Inflammatory macrophage (primary cell): Measurements from ENCODE around the gene TRIM36.

ENCODE experiments used
- DNase-seq, 2 donors: peaks; one replicate each; pipeline ENCODE4 v3.0.0-alpha.2; 2020 to 2022
- total RNA-seq, 18 experiments: gene quantifications; one replicate each; lab custom pipeline; 2026; ENCODE audit warnings: mixed read lengths in 6 of 18, inconsistent platforms in 2 of 18; lab: John Stamatoyannopoulos, UW

TRIM36 gene, protein sequence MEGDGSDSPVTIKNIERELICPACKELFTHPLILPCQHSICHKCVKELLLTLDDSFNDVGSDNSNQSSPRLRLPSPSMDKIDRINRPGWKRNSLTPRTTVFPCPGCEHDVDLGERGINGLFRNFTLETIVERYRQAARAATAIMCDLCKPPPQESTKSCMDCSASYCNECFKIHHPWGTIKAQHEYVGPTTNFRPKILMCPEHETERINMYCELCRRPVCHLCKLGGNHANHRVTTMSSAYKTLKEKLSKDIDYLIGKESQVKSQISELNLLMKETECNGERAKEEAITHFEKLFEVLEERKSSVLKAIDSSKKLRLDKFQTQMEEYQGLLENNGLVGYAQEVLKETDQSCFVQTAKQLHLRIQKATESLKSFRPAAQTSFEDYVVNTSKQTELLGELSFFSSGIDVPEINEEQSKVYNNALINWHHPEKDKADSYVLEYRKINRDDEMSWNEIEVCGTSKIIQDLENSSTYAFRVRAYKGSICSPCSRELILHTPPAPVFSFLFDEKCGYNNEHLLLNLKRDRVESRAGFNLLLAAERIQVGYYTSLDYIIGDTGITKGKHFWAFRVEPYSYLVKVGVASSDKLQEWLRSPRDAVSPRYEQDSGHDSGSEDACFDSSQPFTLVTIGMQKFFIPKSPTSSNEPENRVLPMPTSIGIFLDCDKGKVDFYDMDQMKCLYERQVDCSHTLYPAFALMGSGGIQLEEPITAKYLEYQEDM
- total RNA-seq: 9.6 to 64.5 (median 14.7) reads per million in 18 experiments

DNA sequence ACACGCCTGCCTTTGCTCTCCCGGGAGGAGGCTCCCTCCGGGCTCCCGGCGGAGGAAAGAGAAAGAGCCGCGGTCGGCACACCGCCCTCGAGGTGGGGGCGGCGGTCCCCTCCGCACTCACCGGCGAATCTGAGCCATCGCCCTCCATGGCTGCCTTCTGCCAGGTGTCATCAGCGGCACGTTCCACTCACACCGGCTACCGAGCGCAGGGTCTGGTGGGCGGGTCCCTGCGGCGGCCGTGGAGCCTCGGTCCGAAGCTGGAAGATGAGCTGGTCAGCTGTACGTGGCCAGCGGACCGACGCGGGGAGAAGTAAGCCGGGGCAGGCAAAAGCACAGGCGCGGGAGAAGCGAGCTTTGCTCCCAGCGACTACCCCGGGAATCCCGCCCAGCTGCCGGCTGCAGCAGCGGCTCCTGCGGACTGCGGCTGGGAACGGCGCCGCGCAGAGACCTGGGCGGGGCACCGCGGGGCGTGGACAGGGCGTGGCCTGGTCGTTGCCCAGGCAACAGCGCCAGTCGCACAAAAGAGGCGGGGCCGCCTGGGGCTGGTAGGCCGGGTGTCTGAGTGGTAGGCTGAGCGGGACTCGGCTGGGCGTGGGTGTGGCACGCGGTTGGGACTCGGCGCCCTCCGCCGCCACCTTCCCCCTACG is at the start of gene TRIM36:
Gene TRIM36 (minus strand): TSS at position 422 of the 647 bp plus-strand sequence. CDS start 274 bp downstream, at position 148.
- peak; percentile 95 to 96 for DNase-seq

DNA sequence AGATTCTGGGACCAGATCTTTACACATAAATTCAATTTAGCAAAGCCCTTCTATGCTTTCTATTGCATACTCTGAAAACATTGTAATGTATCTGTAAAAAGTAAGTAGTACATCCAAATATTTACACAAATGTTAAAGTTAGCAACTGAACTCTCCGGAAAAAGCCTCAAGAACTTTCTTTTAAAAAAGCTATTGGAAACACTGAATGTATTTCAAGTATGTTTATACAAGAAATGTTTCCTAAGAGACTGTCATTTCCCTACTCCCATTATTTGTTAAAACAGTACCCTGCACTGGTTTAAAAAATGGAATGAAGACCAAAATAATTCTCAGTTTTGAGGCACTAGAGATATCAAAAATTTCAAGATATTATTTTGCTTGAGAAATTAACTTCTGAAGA is 44.8 kb upstream of the TRIM36 start:
- no peak for DNase-seq

DNA sequence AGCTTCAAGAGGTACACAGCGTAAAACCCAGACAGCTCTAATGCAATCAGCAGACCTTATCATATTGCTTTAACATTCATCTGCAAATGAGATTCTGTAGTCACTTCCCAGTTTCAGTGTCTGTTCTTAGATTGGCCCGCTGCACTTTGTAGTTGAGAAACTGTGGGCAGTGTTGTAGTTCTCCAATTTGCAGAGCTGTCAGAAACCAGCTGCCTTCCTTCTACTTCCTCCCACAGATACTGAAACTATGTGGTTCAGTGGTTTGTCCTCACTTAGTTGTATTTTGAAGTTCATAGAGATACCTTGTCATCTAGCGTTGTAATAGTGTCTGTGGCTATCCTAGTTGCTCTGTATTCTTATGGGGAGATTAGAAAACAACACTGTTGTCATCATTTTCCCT is 39.6 kb upstream of the TRIM36 start:
- DNase-seq: peak; percentile 94 to 96

DNA sequence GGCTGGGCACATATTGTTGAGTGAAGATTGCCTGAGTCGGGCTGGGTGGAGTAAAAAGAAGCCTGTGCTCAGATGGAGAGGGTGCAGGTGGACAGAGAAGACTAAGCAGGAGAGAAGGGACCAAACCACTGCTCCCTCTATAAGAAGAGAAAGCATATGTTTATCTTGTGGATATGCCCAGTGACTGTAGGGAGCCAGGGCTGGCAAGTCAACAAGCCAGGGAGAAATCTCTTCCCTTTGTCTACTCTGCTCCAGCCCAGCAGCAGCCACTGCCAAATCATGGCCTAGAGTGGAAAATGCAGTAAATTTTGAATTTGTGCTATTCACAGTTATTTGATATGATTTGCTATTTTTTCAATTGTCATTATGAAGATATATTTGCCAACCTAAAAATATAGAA is 33.2 kb upstream of the TRIM36 start:
- DNase-seq: no peak

DNA sequence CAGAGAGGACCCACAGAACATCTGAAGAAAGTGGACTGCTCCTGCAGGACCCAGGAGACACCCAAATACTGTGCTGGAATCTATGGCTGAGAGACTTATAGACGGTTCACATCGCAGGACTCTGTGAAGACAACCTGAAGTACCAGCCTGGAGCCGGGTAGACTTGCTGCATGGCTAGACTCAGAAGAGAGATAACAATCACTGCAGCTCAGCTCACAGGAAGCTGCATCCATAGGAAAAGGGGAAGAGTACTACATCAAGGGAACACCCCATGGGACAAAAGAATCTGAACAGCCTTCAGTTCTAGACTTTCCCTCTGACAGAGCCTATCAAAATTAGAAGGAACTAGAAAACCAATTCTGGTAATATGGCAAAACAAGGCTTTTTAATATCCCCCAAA is 26.5 kb upstream of the TRIM36 start:
- no peak for DNase-seq

DNA sequence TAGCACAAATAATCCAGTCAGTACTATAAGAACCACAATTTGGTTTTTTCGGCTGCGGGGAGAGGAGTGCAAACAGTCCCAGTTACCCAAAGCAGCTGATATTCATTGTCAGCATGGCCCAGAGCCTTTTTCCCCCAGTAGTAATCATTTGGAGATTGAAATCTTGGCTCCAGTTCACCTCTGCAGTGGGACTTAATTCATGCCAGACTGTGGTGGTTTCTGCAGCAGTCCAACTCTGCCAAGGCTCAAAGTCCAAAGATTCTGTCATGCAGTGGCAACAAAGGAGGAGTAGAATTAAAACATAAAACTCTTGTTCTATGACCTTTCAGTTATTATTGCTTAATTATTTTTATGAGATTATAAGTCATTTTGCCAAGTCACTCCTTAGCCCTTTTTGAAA is 25.0 kb upstream of the TRIM36 start:
- no peak for DNase-seq

DNA sequence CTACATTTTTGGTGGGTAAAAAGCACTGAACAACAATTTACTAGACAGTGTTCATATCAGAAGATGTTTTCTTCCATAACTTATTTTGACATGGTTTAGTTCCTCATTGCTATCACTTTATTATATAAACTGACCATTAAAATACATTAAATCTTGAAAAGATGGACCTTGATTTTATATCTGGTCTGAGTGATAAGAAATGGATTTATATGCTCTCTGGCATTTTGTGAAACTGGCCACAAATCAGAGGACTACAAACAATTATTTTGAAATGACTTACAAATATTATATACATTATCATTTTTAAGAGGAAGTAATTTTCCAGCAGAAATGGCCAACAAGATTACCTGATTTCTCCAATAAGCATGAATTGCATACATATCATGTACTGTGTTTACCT is 23.6 kb upstream of the TRIM36 start:
- DNase-seq: no peak

DNA sequence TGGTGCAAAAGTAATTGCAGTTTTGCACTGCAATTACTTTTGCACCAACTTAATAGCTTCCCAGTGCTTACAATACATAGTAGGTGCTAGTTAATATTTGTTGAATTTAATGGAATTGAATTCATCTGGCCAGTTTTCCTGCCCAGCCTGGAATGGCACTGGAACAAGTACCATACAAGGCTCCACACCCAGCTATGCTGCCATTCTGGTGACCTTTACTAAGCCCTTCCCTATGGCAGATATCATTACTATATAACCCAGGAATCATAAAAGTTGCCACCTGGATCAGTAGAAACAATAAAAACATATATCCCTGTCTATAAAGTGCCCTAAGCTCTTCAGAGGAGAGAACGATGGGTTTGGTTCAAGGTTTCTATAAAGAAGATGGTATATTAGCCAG is 22.4 kb upstream of the TRIM36 start:
- DNase-seq: no peak

DNA sequence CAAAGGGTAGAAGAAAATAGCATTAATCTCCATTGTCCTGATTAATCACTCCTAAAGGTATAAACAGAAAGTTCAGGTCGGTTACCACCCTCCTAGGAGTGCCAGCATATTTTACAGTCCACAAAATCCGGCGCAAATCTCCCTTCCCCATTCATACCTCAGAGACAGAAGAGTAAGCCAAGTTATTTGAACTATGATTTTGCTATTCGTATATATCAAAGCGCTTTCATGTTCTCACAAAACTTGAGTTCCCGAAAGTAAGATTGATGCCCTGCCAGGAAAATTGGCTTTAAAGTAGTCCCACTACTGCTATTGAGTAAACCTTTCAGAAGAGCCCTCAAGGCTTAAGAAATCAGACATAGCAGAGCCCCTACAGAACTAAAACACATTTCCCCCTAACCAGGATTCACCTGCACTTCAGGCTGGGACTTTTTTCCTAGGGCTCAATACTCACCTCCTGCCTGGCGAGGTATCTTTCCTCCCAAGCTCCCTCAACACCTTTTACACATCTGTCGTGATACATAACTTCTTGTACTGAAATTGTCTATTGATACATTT is 21.8 kb upstream of the TRIM36 start:
- DNase-seq: no peak

DNA sequence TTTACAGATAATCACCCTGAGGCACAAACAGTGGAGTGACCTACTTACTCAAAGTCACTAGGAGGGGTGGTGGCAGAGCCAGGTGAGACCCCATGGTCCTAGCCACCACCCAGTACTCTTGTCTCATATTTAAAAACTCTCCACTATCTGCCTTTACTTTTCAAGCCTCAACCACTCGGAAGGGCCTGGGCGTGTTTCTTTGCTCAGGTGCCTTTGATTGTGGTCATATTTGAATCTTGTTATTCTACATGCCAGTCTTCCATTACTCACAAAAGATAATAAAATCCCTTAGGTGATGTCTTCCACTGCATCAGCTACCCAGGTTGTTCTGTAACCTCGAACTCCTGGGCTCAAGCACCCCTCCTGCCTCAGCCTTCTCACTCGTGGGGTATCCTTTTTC is 20.7 kb upstream of the TRIM36 start:
- no peak for DNase-seq

DNA sequence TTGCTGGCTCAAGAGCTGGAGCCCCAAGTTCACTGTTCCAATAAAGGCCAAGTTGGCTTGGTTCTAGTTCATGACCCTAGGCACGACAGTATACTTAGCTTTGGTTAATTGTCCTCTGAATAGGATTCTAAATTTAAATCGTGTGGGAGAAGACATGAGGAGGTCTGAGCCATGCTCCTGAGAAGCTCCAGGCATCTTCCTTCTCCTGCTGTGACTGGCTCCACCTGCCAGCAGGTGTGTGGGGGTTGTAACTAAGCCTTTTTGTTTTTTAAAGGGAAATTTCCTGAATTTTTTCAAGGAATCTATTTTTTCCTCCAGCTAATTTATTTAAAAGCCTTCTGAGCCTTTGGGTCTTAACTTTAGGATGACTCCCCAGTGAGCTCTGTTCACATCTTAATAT is 20.2 kb upstream of the TRIM36 start:
- no peak for DNase-seq

DNA sequence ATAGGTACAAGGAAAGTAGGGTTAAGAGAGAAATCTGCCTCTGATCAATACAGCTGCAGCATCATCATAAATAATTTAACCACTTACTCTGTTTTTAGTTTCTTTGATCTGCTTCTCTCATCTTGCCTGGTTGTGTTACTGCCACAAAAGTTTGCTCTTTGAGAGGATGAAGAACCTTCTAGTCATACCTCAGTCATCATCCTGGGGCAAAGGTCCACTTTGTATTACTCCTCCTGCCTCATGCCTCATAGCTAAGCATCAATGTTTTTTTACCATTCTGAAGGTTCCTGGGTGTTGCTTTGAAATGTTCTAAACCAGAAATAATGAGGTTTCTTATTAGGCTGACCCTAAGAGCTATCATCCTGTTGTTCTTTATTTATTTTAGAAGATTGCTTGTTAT is 17.1 kb upstream of the TRIM36 start:
- no peak for DNase-seq

DNA sequence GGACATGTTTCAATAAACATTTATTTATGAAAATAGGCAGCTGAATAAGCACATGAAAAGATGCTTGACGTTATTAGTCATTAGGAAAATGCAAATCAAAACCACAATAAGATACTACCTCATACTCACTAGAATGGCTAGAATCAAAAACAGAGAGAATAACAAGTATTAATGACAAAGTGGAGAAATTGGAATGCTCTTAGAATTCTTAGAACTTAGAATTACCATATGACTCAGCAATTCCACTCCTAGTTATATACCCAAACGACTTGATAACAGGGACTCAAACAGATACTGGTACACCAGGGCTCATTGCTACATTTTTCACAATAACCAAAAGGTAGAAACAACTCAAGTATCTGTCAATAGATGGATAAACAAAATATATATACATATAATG is 15.1 kb upstream of the TRIM36 start:
- no peak for DNase-seq

DNA sequence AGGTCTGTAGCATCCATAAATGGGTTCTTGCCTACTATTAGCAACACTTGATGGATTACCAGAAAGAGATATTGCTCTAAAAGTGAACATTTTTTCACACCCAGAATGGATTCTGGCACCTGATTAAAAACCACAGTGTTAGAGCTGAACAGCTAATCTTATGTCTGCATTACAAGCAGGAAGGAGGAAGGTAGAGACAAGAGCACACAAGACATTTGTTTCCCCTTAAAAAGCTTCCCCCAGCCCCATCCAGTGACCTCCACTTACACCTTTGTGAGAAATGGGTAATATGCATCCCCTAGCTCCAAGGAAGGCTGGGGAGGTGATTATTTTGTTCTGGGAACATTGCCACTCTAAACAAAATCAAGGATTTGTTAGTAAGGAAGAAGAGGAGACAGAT is 12.0 kb upstream of the TRIM36 start:
- DNase-seq: no peak

DNA sequence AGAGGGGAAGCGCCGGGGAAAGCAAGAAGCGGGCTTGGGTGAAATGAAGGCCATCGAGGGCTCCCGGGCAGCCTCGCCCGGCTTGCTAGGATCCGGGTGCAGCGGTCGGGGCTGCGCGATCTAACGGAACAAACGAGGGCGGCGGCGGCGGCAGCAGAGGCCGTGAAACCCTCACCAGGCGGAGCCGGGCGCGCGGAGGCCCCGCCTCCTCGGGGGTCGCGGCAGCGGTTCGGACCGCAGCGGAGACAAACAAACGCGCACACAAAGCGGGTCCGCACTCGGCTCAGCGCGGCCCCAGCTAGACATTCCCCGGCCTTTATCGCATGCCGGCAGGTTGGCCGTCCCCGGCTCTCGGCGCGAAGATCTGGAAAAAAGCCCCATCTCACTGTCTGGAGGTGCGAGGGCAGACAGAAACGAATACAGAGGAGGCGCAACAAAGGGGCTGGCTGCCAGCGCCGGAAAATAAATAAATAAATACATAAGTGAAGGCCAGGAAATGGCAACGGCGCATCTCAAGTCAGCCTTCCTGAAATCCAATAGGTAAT is 10.5 kb upstream of the TRIM36 start:
- DNase-seq: peak in 1 of 2 donors; percentile 13

DNA sequence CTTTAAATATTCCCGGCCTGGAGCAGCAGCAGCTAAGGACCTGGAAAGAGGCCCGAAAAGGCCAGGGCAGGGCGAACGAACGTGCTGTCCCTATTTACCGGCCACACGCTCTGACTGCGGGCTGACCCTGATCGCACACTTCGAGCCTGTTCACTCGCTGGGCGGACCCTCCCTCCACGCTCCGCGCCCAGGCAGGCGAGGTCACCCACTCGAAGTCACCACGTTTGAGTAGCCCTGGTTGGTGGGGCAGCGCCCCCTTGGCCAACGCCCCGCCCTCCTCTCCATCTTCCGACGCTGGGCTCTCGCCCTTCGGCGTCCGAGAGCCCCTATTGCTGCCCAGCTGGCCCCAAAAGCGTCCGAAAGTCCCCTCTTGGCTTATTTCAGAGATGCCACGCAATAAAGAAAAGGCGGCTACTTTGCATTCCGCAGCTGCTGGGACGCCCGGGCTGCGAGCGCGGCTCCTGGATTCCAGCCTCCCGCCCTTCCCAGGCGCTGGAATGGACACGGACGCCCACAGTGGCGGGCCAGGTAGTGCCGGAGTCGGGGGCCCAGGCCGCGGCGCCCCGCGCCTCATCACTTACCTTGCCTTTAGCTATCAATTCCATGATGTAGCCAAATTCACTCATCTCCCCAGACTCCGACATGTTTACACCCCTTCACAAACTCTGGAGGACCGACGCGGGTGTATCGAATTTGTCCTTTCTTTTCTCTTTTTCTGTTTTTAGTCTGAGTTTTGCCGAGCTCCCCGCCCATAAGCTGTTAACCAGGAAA is 9.9 kb upstream of the TRIM36 start:
- no peak for DNase-seq

DNA sequence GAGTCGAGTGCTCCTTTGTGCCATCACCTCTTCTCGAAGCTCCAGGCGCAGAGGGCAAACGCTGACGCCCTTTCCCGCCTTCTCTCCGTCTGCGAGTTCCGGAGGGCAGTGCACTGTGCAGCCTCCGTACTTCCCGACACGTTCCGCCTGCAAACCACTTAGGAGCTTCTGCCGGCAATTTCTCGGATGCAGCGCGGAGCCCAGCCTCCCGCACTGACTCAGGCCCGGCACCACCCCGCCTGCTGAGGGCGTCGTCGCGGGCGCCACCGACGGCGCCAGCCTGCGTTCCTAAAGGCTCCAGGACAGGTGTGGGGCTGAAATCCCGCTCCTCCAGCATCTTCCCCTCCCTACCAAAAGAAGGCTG is 9.3 kb upstream of the TRIM36 start:
- peak in 1 of 2 donors; percentile 5 for DNase-seq

DNA sequence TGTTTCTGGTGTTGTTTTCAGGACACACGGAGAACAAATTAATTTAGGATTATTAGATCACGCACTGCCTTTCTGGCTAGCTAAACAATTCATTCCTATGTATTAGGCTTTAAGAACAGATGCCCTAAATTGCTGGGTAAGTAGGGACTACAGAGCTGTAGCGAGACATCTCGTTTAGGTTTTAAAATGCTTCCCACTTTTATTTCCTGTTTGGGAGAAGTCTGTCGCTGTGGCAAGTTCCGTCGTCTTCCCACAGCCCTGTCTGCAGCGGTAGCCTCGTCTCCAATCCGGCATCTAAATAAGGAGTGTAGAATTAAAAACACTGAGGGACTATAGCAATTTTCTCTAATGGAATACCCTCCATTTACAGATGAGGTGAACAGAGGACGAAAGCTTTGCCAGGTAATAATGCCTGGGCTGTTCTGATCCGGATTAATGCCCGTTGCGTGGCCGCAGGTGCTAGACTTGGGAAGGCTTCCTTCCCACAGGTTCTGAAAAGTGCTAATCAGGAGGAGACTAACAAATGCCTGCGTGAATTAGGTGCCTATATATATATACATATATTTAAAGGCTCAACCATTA is 1.3 kb upstream of the TRIM36 start:
- peak; percentile 38 to 52 for DNase-seq

DNA sequence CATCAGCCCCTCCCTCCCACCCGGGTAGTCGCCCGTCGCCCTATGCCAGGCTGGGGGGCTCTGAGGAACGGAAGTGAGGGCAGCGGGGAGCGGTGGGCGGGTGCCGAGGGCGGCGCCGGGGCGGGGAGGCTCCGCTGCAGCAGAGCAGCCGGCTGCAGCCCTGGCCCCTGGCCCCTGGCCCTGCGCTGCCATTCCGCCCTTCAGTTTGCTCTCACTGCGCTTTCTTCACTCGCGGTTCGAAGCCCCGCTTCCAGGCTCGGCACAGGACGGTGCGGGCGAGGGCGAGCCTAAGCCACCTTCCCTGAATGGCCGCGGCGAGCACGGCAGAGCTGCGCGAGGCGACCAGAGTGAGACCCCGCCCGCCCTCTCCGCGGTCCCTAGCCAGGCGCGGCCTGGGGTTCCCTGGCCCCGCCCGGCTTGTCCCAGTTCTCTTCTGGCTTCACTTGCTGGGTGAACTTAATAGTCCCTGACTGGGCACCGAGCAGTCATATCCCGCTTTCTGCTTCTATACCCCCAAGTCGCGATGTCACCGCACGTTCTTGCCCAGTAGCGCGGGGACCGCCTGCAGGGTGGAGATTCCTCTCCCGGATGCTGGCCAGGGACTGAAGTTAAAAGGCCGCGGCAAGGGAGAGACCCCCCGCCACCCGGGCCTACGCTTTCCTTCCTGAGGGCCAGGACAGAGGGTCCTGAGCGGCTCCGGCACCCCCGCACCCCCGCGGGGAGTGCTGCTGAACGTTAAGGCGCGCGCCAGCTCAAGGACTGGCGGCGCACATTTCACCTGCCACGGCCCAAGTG is 623 bp upstream of the TRIM36 start:
- peak in 1 of 2 donors; percentile 7 for DNase-seq

DNA sequence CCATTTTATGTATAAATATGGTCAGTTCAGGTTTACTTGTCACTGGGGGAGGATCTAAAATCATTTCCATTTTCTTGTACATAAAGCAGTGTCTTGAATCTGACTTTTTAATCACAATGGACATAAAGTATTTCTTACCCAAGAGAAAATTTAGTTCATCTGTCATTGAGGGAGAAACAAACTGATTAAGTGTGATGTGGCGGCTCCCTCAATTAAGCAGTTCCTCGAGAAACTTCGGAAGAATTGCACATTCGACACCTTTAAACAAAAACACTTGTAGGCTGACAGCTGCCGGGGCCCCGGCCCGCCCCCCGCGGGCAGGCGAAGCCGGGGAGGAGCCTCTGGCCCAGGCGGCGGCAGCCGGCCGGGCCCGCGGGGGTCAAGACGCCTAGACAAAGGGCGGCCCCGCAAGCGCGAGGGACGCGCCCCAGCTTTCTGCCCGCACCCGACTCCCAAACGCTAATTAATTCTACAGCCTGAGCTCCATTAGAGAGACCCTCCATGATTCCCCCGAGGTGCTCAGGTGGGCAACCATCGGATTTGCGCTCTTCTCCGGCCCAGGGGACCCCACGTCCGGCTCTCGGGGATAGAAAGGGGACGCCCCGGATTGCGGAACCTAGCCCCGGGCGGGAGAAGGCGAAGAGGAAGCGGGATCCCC is 750 bp downstream of the TRIM36 start:
- peak; percentile 58 to 79 for DNase-seq
